ENCODE data around the gene RTF2.

DNA sequence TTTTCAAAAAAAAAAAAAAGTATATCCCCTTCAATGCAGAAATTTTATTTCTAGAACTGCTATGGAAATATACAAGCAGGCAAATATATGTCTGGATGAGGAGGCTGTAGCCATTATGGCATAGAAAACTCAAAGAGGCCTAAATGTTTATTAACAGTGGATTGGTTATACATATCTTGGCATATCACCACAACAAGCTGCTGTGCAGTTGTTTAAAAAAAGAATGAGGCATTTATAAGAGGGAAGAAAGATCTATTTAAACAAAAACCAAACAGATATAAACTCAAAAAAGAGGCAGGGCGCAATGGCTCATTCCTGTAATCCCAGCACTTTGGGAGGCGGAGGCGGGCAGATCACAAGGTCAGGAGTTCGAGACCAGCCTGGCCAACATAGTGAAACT is 30.1 kb upstream of the RTF2 start:
- TF ChIP-seq CTCF (IDR thresholded peaks at IDR 0.05; ENCODE audit: low read length), result no peak
- no peak for TF ChIP-seq EZH2 (optimal IDR thresholded peaks at IDR 0.05; ENCODE audit: low read depth, low read length)
- no peak for TF ChIP-seq EZH2phosphoT487 (IDR thresholded peaks at IDR 0.05; ENCODE audit: low read length)

Data from MM.1S (cell line).